Loucy (cell line): ENCODE measurements around the gene S100A3.

Source experiments
- H2AFZ ChIP-seq: fragments of 200-600 bp; sonication (generic); 2 replicates; pipeline ENCODE4 v1.6.0; 2016; ENCODE audit warnings: antibody characterized with exemption, mild to moderate bottlenecking, low read length, moderate library complexity
- H3F3A ChIP-seq: fragments of 200-600 bp; 2 replicates; pipeline ENCODE4 v1.6.0; 2016; ENCODE audit warnings: antibody characterized with exemption, low read depth, mild to moderate bottlenecking
- H3K27me3 ChIP-seq: fragments of 200-600 bp; sonication (generic); 2 replicates; pipeline ENCODE4 v1.6.1; 2014; ENCODE audit warnings: low read length, mild to moderate bottlenecking; ENCODE audit not compliant: insufficient read depth, poor library complexity, severe bottlenecking
- H3K36me3 ChIP-seq: fragments of 200-600 bp; sonication (generic); 2 replicates; pipeline ENCODE4 v1.6.1; 2016; ENCODE audit warnings: low read length; ENCODE audit not compliant: insufficient read depth
- H3K4me1 ChIP-seq: fragments of 200-600 bp; sonication (generic); 2 replicates; pipeline ENCODE4 v1.5.1; 2014; ENCODE audit warnings: low read length, mild to moderate bottlenecking; ENCODE audit not compliant: insufficient read depth, poor library complexity, severe bottlenecking
- H3K4me2 ChIP-seq: fragments of 200-600 bp; sonication (generic); 2 replicates; pipeline ENCODE4 v1.6.0; 2014; ENCODE audit warnings: antibody characterized with exemption, low read length, low read depth, mild to moderate bottlenecking; ENCODE audit not compliant: poor library complexity, severe bottlenecking
- H3K4me3 ChIP-seq: fragments of 200-600 bp; sonication (generic); 2 replicates; pipeline ENCODE4 v1.5.1; 2014; ENCODE audit warnings: low read length, mild to moderate bottlenecking, mixed read lengths; ENCODE audit not compliant: poor library complexity, severe bottlenecking
- H3K79me2 ChIP-seq: fragments of 200-600 bp; sonication (generic); 2 replicates; pipeline ENCODE4 v1.6.1; 2014; ENCODE audit warnings: low read length; ENCODE audit not compliant: insufficient read depth
- H3K9ac ChIP-seq: fragments of 200-600 bp; sonication (generic); 2 replicates; pipeline ENCODE4 v1.6.0; 2014; ENCODE audit warnings: mild to moderate bottlenecking, low read depth, low read length, moderate library complexity; ENCODE audit not compliant: poor library complexity, severe bottlenecking
- H3K9me2 ChIP-seq: fragments of 200-600 bp; sonication (generic); replicated peaks from 2 replicates; pipeline ENCODE4 v1.6.1; 2016; ENCODE audit warnings: low read depth, low read length, mixed read lengths
- H3K9me3 ChIP-seq: fragments of 200-600 bp; sonication (generic); 2 replicates; pipeline ENCODE4 v1.6.1; 2014; ENCODE audit warnings: mild to moderate bottlenecking, antibody characterized with exemption, low read length, low read depth; ENCODE audit not compliant: insufficient read depth
- H4K20me1 ChIP-seq: fragments of 200-600 bp; sonication (generic); 2 replicates; pipeline ENCODE4 v1.6.0; 2014; ENCODE audit warnings: antibody characterized with exemption, low read length, mild to moderate bottlenecking; ENCODE audit not compliant: insufficient read depth, poor library complexity, severe bottlenecking
- EZH2phosphoT487 ChIP-seq: fragments of 200-600 bp; IDR thresholded peaks from 2 replicates; pipeline ENCODE4 v1.6.1; 2018; ENCODE audit warnings: antibody characterized with exemption, mild to moderate bottlenecking, moderate library complexity, borderline replicate concordance
- TF ChIP-seq, protein P1 (sequence below): fragments of 200-600 bp; sonication (generic); conservative IDR thresholded peaks from 2 replicates; pipeline ENCODE4 v1.5.1; 2014; ENCODE audit warnings: mild to moderate bottlenecking, antibody characterized with exemption, low read length

Gene S100A3

DNA sequence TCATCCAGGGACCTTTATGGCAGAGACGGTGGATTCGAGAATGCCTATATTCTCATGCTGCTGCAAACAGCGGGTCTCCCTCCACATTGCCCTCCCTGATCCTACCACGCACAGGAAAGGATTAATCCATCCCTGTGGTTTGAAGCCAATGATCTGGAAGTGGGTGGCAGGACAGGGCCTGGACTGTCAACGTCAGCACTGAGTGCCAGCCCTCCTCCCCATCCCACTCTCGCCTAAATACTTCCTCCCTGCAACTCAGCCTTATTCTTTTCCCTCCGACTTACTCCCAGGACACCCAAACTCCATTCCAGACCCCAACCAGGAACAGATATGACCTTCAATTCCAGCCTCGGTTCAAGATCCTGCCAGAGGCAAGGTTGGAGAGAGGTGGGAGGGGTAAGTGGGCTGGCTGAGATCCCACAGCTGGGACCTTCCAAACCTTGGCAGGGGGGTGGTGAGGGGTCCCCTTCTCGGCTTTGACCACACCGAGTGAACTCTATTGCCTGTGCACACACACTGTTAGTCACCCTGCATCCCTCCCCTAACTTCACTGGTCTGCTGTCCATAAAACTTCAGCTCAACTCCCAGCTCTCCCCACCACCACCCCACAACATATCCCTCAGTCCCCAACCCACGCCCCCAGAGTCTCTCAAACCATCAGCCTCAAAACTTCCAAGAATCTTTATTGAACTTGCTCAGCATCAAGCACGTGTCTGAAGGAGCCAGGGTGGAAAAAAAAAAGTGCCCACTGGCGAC, 5.9 kb downstream of the S100A3 start:
- peaks cover 32% of the 10 kb centered on the region for H3K79me2 ChIP-seq
- peak overlapping the region; percentile 98 for H3K4me2 ChIP-seq
- peaks cover 13% of the 10 kb centered on the region; the same call in 1 of the 2 replicates for H3K36me3 ChIP-seq
- TF ChIP-seq, protein P1, sequence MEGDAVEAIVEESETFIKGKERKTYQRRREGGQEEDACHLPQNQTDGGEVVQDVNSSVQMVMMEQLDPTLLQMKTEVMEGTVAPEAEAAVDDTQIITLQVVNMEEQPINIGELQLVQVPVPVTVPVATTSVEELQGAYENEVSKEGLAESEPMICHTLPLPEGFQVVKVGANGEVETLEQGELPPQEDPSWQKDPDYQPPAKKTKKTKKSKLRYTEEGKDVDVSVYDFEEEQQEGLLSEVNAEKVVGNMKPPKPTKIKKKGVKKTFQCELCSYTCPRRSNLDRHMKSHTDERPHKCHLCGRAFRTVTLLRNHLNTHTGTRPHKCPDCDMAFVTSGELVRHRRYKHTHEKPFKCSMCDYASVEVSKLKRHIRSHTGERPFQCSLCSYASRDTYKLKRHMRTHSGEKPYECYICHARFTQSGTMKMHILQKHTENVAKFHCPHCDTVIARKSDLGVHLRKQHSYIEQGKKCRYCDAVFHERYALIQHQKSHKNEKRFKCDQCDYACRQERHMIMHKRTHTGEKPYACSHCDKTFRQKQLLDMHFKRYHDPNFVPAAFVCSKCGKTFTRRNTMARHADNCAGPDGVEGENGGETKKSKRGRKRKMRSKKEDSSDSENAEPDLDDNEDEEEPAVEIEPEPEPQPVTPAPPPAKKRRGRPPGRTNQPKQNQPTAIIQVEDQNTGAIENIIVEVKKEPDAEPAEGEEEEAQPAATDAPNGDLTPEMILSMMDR, result no peak
- no peak for TF ChIP-seq EZH2phosphoT487
- H3K9me2 ChIP-seq, result no peaks in the 10 kb centered on the region
- no peak overlapping the region for H2AFZ ChIP-seq
- H3K27me3 ChIP-seq, result no peaks in the 10 kb centered on the region
- H3K9ac ChIP-seq, result peak overlapping the region; percentile 95
- peak overlapping the region; percentile 89 for H3K4me3 ChIP-seq
- no peaks in the 10 kb centered on the region for H3K9me3 ChIP-seq
- peaks cover 25% of the 10 kb centered on the region for H4K20me1 ChIP-seq
- H3F3A ChIP-seq, result peaks cover 18% of the 10 kb centered on the region
- H3K4me1 ChIP-seq, result peaks cover 83% of the 10 kb centered on the region

- no peaks in the 10 kb centered on the region for H3K9me2 ChIP-seq
- peaks cover 13% of the 10 kb centered on the region; the same call in 1 of the 2 replicates for H3K36me3 ChIP-seq
- peak overlapping the region; percentile 98 for H3K4me2 ChIP-seq
- peak overlapping the region; percentile 53 for H3K4me3 ChIP-seq
- peaks cover 78% of the 10 kb centered on the region for H3K4me1 ChIP-seq
- no peak for TF ChIP-seq EZH2phosphoT487
- TF ChIP-seq, protein P1, result no peak
- peaks cover 34% of the 10 kb centered on the region for H3K79me2 ChIP-seq
- H4K20me1 ChIP-seq, result peaks cover 25% of the 10 kb centered on the region
- H3K9ac ChIP-seq, result peak overlapping the region; percentile 95
- H3K9me3 ChIP-seq, result no peaks in the 10 kb centered on the region
- peaks cover 18% of the 10 kb centered on the region for H3F3A ChIP-seq
- no peak overlapping the region for H2AFZ ChIP-seq
- H3K27me3 ChIP-seq, result no peaks in the 10 kb centered on the region
Measured at GRCh38 chr1:153541641-153542590, 7.1 kb downstream of the S100A3 start.

DNA sequence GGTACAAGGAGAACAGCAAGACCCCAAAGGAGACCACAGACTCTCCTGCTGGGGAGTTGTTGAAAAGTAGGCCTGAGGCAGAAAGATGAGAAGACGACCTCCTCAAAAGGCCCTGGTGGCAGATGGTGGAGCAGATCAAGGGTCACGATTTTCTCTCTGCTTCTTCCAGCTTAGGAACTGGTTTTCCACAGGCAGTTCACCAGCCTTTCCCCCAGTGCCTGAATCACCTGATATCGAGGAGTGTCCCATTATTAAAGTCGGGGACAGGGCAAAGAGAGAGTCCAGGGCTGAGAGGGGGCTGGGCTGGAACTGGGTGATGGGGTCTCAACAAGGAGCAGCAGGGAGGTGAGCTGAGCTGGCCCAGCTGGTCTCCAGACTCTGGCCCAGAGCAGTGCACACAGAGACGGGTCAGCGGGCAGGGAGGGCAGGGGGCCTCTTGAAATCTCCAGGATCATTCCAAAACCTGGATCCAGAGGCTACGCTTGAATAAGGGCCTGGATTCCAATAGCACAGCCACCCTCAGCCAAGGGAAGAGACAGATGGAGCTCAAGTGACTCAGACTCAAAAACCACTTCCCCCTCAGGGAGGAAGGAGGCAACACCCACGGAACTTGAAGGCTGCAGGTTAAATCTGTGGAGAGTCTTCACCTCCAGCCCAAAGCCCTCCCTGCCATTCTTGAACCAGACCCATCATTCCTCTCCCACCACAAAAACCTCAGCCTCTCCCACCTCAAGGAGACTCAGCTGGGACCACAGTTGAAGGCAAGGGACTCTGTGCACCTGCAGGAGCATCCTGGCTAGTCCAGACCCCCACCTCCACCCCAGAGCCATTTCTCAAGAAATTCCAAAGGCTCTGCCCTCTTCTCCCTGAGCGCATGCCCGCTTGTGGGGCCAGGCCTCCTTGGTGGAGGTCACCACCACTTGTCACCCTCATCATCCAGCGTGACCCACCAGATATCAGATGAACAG, 8.4 kb downstream of the S100A3 start, which contains the start of gene S100A5:
Gene S100A5 (minus strand): TSS at position 541 of the 968 bp plus-strand sequence. CDS start 743 bp downstream, outside the sequence.
- Histone ChIP-seq H3K36me3 (peaks cover 13% of the 10 kb centered on the region; the same call in 1 of the 2 replicates), H4K20me1 (peaks cover 25% of the 10 kb centered on the region), H3K9ac (peak within 1 kb of the TSS; percentile 67), H3K9me3 (no peaks in the 10 kb centered on the region), H3K79me2 (peaks cover 36% of the 10 kb centered on the region), H3K4me3 (peak within 1 kb of the TSS; percentile 53), H3F3A (peaks cover 12% of the 10 kb centered on the region), H3K4me1 (peaks cover 74% of the 10 kb centered on the region), H3K27me3 (no peaks in the 10 kb centered on the region), H3K4me2 (peak within 1 kb of the TSS; percentile 66), H3K9me2 (no peaks in the 10 kb centered on the region), H2AFZ (no peak within 1 kb of the TSS)
- TF ChIP-seq EZH2phosphoT487, result no peak
- TF ChIP-seq, protein P1, result no peak
